HG03354 (cell line): ENCODE results near the gene VSTM4.

ENCODE experiments used
- ATAC-seq: cut with Tn5 transposase; IDR thresholded peaks from one replicate; pipeline ENCODE4 v1.9.1; 2021; ENCODE audit warnings: mild to moderate bottlenecking; ENCODE audit not compliant: unreplicated experiment, poor library complexity, severe bottlenecking

The VSTM4 gene

DNA sequence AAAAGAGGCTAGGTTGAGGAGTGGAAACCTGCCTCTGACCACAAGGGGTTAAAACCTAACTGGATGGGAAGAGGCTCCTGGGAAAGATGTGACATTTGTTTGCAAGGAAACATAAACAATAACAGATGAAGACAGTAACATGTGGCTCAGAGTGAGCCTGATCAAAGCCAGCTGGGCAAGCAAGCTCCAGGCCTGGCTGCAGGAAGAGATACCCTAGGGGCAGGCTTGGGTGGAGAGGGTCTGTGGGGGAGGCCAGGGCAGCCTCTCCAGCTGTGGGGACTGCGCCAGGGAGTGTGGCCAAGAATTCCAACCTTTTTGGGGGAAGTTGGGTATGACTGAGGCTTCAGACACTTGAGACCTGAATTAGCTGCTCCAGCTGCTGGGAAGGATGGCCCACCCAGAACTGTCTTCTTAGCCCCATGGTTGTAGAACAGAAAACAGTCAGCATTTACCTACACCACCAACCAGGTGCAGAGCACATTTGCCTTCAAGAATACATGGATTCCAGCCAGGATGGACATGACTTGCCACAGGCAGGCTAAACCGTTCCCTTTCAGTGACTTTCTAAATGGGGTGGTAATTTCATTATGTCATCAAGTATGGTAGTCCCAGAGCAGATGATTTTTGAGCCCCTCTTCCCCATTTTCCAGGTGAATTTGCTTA lies 28.9 kb upstream of the VSTM4 start:
- ATAC-seq, result no peak

DNA sequence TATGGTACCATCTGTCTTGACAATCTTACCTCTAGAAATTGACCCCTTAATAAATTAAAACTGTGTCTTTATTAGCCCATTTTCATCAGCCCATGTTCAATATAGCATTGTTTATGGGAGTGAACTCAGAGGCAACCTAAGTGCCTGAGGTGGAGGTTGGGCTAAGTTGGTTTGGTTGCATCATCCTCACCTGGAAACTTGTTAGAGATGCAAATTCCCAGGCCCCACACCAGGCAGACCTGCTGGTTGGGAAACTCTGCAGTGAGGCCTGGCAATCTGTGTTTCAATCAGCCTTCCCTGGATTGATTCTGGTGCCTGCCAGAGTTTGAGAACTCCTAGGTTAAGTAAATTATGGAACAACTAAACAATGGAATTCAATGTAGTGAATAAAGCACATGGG lies 27.9 kb upstream of the VSTM4 start:
- ATAC-seq, result no peak

DNA sequence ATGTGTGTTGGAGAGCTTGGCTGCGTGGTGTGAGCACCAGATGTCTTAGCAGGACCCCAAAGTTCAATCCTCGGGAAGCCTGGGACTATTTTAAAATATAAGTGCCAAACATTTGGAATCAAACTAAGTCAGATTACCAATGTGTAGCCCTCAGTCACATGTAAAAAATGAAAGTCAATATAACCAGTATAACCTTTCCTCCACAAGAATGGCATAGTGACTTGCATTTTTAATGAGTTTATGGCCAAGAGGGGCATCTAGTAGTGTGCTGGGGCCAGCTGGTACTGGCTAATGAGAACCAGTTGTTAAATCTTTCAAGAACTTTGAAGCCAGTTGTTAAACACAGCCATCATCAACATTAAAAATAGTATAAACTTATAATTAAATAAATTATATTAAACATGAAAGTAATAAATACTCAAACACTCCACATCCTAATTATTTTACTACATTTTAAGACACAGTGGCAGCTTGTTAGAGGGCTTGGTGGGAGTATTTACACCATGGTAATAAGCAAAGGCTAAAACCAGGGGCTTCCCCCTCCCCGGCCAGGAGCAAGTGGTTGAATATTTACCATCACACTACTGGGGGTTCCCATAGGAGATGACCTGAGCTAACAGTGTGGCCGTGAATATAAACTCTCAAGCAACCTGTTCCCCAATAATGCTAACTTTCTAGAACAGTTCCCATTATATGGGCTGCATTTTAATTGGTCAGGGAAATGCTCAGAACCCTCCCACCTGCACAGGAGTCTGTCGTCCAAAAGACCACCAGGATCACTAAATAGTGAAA lies 26.4 kb upstream of the VSTM4 start:
- peak; percentile 73 for ATAC-seq

DNA sequence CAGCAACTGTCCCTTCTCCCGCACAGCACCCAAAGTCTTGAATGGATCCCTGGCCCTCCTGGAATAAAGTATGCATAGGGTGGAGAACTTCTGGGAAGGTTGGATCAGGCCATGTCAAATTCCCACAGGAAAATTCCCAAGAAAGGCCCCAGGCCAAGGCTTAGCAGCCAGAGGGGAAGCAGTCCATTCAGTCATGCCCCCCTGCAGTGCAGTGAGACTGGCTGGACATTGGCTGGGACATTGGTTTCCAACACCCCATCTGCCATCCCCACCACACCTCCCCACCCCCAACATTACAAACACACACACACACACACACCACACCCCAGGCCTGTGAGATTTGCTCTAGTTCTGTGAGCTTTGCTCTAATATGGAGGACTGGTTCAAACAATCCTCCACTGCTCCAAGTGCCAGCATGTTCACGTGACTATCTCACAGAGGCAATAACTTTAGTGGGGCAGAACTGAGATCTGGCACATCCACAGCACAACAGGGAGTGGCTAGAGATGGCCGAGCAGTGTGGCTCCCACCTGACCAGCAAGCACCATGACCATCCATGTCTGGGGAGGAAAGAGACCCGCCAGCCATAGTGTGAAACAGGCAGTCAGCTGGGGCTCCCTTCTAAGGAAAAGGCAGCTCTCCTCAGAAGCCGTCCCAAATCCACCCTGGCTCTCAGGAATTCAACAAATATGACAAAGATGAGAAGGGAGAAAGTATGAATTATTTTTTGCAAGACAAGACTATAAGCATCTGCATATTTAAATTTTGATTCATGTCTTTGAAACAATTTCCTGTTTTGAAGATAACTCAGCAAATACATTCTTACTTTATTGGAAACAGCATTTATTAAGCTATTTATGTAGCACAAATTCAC lies 25.2 kb upstream of the VSTM4 start:
- ATAC-seq, result no peak

DNA sequence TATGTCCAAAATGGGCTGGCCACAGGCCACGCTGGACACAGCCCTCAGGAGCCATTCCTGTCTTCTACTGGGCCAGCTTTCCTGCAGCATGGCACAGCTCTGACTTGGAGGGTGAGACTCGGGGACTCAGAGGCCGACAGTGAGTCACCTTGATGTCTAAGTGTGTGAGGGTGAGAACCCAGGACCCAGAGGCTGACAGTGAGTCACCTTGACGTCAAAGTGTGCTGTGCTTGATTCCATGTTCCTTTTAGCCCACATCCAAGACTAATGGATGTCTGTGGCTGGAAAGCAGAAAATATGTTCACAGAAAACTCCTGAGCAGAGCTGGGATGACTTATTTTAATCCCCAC lies 24.5 kb upstream of the VSTM4 start:
- no peak for ATAC-seq

DNA sequence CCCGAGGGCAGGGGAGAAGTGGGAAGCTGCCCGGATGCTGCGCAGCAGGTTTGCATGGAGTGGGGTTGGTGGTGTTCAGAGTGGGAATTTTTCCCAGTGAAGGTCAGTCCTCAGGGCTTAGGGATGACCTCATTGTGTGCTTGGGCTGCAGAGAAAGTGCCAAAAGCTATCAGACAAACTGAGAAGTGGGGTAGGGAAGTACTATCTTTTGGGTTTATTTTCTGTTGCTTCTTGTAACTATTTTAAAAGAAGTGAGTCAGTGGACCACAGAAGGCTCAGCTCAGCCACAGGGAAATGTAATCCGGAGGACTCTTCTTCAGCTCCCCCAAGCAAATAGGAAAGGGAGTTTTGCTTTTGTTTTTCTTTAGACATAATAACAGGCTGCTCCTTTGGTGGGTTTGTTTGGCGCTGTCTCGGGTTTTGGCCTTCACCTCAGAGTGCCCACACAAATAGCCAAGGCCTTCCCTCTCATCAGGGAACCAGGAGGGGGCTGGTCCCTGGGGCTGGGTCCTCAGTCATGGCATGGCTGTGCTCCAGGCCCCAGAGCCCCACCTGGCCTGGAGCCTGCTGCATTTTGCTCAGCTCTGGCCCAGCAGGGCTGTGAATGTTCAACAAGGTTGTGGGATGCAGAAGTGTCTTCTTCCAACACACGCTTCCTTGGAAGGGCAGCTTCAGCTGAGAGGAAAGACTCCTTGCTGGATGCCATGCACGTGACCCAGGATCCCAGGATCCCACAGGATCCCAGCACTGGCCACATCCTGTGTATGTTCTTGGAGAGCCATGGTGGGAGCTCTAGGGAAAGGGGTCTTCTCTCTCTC lies 23.9 kb upstream of the VSTM4 start:
- ATAC-seq, result no peak

DNA sequence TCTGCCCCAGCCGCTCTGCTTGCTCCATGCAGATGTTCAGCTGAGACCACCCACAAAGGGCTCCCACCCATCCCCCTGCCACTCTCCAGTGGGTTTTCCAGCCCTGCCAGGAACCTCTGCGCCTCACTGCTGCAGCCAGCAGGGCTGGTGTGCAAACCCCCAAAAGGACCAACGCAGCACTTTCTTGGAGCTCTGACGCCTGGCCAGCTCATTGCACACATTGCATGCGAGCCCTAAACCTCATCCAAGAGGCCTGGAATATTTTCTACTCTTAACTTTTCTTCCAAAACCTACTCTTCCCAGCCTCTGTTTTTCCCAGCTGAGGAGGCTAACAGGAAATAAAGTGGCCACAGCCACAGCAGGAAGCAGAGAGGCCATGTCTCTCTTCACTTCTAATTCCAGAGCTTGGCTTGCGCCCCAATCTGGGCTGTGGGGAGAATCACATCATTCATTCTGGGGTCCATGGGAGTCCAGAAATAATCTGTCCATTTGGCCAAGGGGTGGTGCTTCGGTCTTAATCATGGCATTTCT lies 23.1 kb upstream of the VSTM4 start:
- ATAC-seq, result no peak

DNA sequence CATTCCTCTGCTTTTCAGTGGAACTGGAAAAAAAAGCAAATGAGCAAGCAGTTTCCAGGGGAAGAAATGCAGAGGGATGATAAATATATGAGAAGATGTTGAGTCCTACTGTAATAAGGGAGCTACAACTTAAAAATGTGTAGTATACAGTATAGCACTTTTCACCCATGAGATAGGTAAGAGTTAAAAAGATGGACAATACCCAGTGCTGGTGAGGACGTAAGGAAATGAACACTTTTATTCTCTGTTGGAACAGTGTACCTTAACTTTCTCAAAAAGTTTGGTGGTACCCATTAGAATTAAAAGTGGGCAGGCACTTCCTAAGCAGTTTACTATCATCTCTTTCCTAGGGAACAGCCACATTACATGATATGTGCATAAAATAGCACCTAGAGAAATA lies 21.2 kb upstream of the VSTM4 start:
- ATAC-seq, result no peak

DNA sequence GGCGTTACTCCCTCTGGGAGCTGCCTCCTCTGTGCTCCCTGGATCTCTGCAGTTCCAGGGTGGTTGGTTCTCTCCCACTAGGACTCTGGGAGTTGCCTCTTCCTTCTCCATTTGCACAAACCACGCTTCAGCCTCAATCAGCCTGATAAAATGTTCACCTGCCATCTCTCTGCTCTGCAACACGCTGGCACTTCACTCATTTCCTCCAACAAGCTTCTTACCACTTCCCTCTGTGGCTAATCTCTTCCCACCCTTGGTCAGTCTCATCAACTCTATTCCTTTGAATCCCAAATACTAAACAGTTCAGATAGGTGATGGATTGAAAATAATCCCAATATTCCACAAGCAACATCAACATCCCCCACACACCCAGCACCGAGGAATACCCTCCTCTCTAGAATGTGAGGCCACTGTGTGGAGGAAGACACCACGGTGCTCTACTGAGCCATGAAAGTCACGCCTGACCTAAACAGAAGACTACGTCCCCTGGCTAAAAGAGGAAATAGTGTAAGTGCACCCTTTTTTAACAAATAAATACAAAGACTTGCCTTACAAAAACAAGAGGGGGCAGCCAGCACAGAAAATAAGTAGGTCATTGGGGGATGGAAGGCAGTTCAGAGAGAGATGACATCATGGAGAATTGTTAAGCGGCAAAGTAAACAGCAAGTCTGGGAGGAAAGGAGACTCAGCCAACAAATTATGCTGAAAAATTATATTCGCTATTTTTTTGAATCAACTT lies 20.4 kb upstream of the VSTM4 start:
- peak; percentile 75 for ATAC-seq

DNA sequence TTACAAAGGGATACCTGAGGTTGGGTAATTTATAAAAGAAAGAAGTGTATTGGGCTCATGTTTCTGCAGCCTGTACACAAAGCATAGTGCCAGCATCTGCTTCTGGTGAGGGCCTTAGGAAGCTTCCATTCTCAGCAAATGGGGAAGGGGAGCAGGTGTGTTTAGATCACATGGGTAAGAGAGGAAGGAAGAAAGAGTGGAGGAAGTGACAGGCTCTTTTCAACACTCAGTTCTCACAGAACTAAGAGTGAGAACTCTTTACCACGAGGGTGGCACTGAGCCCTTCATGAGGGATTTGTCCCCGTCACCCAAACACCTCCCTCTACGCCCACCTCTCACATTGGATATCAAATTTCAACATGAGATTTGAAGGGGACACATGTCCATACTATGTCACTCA lies 19.0 kb upstream of the VSTM4 start:
- ATAC-seq, result no peak

DNA sequence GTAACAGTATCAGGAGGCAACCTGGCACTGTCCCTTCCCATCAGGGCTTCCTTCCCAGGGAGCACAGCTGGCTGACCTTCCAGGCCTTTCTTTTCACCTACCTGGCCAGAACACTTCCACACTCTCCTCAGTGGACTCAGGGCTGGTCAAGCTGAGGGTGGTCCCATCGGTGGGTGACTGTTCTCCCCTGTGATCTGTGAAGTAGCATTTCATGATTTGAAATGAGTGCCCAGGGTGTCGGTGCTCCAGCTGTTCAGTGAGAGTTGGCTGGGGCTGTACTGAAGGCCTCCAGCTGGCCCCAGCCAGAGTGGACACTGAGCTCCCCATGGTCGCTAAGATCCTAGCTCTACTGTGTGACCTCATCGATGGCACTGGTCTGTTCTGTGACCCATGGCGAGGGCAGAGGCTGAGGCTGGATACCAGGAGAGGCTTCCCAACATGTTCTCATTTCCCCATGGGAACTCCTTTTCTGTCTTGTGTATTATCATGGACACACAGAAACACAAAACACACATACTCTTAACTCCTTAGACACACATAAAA lies 18.5 kb upstream of the VSTM4 start, which contains the start of gene FAM170B:
Gene FAM170B (minus strand): TSS at position 316 of the 543 bp plus-strand sequence. CDS start 103 bp downstream, at position 213.
- no peak for ATAC-seq

DNA sequence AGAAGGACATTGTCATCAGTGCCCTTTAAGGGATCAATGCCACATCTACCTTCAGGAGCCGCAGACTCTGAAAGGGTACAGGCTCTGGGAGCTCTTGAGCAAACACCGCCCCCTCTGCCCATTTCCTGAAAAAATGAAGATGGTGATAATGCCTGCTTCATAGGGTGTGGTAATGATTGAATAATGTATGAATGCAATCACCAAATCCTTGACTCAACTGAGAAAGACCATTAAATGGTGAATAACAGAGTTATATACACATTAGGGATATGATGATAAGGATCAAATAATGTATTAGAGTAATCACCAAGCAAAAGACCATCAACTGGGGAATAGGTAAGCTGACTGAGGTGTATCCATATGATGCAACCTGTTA lies 17.0 kb upstream of the VSTM4 start:
- no peak for ATAC-seq

DNA sequence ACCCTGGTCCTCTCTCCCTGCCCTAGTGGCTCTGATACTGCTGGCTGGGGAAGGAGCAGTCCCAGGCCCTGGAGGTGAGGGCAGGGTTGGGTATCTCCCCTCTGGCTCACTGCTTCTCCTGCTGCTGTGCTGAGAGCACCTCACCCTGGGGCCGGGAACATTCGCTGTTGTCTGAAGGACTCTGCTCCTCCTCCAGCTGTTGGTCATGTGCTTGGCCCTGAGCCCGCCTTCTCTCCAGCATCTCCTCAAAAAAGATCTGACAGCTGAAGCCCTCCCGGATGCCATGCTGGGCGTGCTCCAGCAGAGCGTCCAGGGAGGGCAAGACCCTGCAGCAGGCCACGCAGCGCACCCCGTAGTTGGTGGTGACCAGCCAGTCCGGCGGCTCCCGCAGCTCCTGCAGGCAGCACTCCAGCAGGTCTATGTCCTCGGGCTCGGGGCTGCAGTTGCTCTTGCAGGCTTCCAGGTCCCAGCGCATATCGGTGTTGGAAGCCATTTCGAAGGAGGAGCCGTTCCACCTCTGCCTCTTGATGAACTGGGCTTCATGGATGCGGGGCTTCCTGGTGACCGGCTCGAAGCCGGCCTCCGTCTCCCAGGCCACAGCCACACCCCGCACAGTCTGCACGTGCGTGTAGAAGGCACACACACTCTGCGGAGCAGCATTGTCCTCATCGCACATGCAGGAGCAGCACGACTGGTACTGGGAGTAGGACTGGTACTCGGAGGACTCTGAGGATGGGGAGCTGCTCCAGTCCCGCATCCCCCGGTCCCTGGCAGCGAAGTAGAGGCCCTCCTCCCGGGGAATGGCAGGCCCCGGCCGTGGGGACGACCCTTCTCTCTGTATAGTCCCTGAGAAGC lies 16.4 kb upstream of the VSTM4 start:
- ATAC-seq, result no peak

DNA sequence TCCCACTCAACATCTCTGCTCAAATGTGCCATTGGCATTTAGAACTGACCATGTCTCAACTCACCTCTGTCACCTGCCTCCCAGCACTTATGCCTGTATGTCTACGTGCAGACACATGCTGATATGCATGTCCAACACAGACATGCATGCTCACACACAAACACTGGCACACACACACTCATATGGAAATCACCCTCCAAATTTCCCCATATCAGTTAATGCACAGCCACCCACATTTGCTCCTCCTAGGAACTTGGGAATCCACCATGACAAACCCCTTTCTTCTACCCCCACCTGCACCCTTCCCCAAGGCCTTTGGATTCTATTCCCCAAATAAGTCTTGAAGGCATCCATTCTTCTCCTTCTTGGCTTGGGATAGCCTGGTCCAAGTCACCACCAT lies 14.1 kb upstream of the VSTM4 start:
- no peak for ATAC-seq

DNA sequence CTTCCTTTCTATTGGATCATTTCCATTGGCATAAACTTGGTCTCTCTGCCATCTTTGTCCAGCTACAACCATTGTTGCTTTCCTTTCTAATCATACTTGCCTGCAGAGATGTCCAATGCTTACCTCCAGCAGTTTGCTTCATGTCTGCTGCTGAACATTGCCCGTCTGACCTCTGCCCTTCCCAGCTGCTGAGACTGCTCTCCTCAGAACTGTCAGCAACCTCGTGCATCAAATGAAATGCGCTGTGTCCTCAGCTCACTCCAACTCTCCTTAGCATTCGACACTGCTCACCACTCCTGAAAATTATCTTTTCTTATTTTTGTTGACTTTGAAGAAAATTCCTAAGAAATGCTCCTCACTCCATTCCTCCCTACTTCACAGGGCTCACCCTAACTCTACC lies 13.5 kb upstream of the VSTM4 start:
- no peak for ATAC-seq

DNA sequence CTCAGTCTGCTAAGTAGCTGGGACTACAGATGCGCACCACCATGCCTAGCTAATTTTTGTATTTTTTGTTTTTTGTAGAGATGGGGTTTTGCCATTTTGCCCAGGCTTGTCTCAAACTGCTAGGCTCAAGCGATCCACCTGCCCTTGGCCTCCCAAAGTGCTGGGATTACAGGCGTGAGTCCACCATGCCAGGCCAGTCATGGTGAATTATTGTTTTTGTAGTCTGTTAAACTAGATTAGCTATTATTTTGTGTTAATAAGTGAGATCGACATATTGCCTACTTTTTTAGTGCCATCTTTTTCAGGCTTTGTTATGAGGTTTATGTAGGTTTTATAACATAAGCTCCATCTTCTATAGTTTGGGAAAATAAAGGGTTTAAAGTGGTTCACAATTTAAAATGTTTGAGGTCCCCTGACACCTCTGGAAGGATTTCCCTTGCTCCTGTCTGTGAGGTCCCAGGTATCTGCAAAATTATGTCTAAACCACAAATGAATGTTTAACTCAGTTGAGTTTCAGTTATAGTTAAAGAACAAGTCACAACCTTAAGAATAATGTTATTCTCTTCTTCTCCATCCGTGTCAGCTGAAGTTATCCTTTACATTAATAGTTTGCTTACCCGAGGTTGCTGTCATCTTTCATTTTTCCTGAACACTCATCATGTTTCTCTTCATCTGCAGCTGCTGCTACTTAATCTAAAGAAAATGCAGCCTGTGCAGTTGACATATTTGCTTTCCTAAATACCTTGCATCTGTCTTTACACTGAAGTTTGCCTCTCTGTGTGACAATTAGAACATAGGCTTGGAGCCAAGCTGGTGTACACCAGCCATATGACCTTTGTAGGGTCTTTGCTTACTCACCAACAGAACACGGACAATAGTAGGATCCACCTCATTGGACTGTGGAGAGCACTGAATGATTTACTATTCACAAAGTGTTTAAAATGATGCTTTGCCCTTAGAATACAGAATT lies 8.9 kb upstream of the VSTM4 start:
- peak; percentile 83 for ATAC-seq

DNA sequence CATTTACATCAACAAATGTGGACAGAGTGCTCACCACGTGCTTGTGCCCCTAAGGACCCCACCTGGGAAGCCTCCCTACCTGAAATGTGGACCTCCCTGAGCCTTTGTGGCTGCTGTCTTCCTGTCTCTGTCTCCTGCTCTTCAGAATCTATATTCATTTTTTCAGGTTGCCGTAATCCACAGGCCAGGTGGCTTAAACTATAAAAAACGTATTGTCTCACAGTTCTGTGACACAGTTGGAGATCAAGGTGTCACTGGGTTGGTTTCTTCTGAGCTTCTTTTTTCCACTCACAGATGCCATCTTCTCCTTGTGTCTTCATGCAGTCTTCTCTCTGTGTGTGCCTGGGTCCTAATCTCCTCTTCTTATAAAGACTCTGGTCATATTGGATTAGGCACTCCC lies 5.6 kb upstream of the VSTM4 start:
- no peak for ATAC-seq
